ENCODE measurements around the gene SREBF1. TPM values are rescaled to one million over a fixed set of nuclear protein-coding genes. Genes with fewer than 3 reads are reported as not detected.

The SREBF1 gene
- total RNA-seq, 1 experiment from 2014 or later = 167 TPM

GRCh38 chr17:17856386-17856785 lies 19.6 kb upstream of the SREBF1 start:
- DNase-seq = no peak
- TF ChIP-seq CTCF (conservative IDR thresholded peaks at IDR 0.05; ENCODE audit: low read depth, low read length) = no peak
- TF ChIP-seq EZH2 (IDR thresholded peaks at IDR 0.05; ENCODE audit: low read length, unreplicated experiment) = no peak
- no peak for TF ChIP-seq EZH2phosphoT487 (IDR thresholded peaks at IDR 0.05; ENCODE audit: borderline replicate concordance, low read length)
- no peaks in the 10 kb centered on the region for H3K9me2 ChIP-seq (replicated peaks; ENCODE audit: low read length)
- no TSS peak for BruUV-seq (replicated peaks)
- H2AFZ ChIP-seq (ENCODE audit: low read length) = no peak overlapping the region
- H3K4me3 ChIP-seq (ENCODE audit: low read length) = no peak overlapping the region
- H3K27ac ChIP-seq (ENCODE audit: low read length) = no peak overlapping the region
- no peaks in the 10 kb centered on the region for H4K20me1 ChIP-seq (ENCODE audit: low read length)
- H3F3A ChIP-seq (ENCODE audit: low read length, unreplicated experiment) = no peaks in the 10 kb centered on the region
- H3K27me3 ChIP-seq (ENCODE audit: low read length) = no peaks in the 10 kb centered on the region
- peaks cover 24% of the 10 kb centered on the region for H3K4me1 ChIP-seq (ENCODE audit: insufficient read depth, low read length)
- H3K9me3 ChIP-seq (ENCODE audit: low read length) = no peaks in the 10 kb centered on the region
- intact Hi-C loops (cut with micrococcal nuclease) = no loop called here
- POLR2A ChIA-PET (ENCODE audit: unreplicated experiment) = no interaction called here
- no peaks in the 10 kb centered on the region for H3K36me3 ChIP-seq (ENCODE audit: low read depth, low read length)
- H3K4me2 ChIP-seq (ENCODE audit: low read length) = no peak overlapping the region
- H3K79me2 ChIP-seq (ENCODE audit: low read length) = no peaks in the 10 kb centered on the region
- H3K9ac ChIP-seq (ENCODE audit: low read length) = no peak overlapping the region
- CTCF ChIA-PET = no interaction called here
- ATAC-seq = no peak

GRCh38 chr17:17855976-17856375 lies 19.2 kb upstream of the SREBF1 start:
- no peak overlapping the region for H3K27ac ChIP-seq (ENCODE audit: low read length)

More at GRCh38 chr17:17855976-17856375, 19.2 kb upstream of the SREBF1 start:
- H3K9ac ChIP-seq (ENCODE audit: low read length) = no peak overlapping the region
- intact Hi-C loops (cut with micrococcal nuclease) = no loop called here
- no peak for DNase-seq
- no peaks in the 10 kb centered on the region for H3K9me2 ChIP-seq (replicated peaks; ENCODE audit: low read length)
- no peaks in the 10 kb centered on the region for H3K79me2 ChIP-seq (ENCODE audit: low read length)
- no peak for ATAC-seq
- ChIA-PET POLR2A (ENCODE audit: unreplicated experiment) (no interaction called here), CTCF (no interaction called here)
- H3K36me3 ChIP-seq (ENCODE audit: low read depth, low read length) = no peaks in the 10 kb centered on the region
- H3K4me3 ChIP-seq (ENCODE audit: low read length) = no peak overlapping the region
- no peaks in the 10 kb centered on the region for H4K20me1 ChIP-seq (ENCODE audit: low read length)
- no TSS peak for BruUV-seq (replicated peaks)
- no peak overlapping the region for H2AFZ ChIP-seq (ENCODE audit: low read length)
- no peaks in the 10 kb centered on the region for H3K9me3 ChIP-seq (ENCODE audit: low read length)
- TF ChIP-seq EZH2 (IDR thresholded peaks at IDR 0.05; ENCODE audit: low read length, unreplicated experiment) = no peak
- TF ChIP-seq EZH2phosphoT487 (IDR thresholded peaks at IDR 0.05; ENCODE audit: borderline replicate concordance, low read length) = no peak
- TF ChIP-seq CTCF (conservative IDR thresholded peaks at IDR 0.05; ENCODE audit: low read depth, low read length) = no peak
- no peak overlapping the region for H3K4me2 ChIP-seq (ENCODE audit: low read length)
- no peaks in the 10 kb centered on the region for H3K27me3 ChIP-seq (ENCODE audit: low read length)
- no peaks in the 10 kb centered on the region for H3F3A ChIP-seq (ENCODE audit: low read length, unreplicated experiment)
- peaks cover 24% of the 10 kb centered on the region for H3K4me1 ChIP-seq (ENCODE audit: insufficient read depth, low read length)
